Measurements from ENCODE around the gene NOL3. TPM values are rescaled to one million over a fixed set of nuclear protein-coding genes. Genes with fewer than 3 reads are reported as not detected.

NOL3 gene
- polyA plus RNA-seq, 1 of the 3 experiments (the other 2 are of a cell fraction) = 34.1 TPM

GRCh38 chr16:67190448-67191399 is 20.4 kb downstream of the NOL3 start:
- CTCF ChIA-PET = interaction anchor here (1.4 to 3.5 kb wide), 3 partner anchors 35 to 213 kb away, joined by 3 to 11 read pairs (median 9); no protein-coding TSS in a partner anchor

DNA sequence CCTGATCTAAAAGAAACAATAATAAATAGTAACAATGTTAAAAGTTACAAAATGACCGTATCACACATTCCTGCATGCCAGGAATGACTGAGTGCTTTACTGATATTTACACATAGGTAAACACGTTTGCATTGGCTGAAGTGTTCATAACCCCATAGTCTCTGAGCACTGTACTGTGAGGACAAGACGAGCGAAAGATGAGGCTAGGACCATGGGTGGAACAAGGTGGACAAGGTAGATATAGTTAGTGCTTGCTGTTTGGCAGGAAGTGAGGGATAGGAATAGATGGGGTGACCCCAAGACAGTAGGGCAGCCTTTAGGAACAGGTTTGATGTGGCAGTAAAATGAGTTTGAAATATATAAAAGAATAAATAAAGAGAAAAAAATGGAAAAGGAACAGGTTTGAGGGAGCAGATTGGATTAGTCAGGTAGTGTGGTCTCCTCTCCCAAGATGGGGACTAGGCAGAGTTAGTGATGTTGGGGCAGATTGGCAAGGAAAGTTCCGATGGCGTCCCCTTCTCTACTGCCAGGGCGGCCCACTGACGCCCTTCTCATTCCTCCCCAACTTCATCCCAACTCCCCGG is 21.2 kb downstream of the NOL3 start:
- WGBS (ENCODE audit: low lambda C conversion rate) = 28% methylated on average over 9 of the region's 9 CpGs
- H3K9ac ChIP-seq = no peak overlapping the region

More at GRCh38 chr16:67190448-67191399, 20.4 kb downstream of the NOL3 start:
- no peak for TF ChIP-seq NFIC (IDR thresholded peaks at IDR 0.05; ENCODE audit: borderline replicate concordance)
- no peak for TF ChIP-seq EP300 (IDR thresholded peaks at IDR 0.05; ENCODE audit: borderline replicate concordance in 1 of 2, low read depth in 1 of 2, low read length in 1 of 2)
- TF ChIP-seq YY1 (IDR thresholded peaks at IDR 0.05; ENCODE audit: low read depth) = no peak
- no peak for TF ChIP-seq RFX5 (IDR thresholded peaks at IDR 0.05; ENCODE audit: low read length)
- no peak for TF ChIP-seq FOXJ3 (CRISPR knock-in tag; IDR thresholded peaks at IDR 0.05)
- TF ChIP-seq TAF1 (IDR thresholded peaks at IDR 0.05; ENCODE audit: borderline replicate concordance, low read depth, low read length) = no peak
- no peak for TF ChIP-seq POLR2AphosphoS5 (IDR thresholded peaks at IDR 0.05; ENCODE audit: low read depth, low read length)
- peaks cover 41% of the 10 kb centered on the region for H3K79me2 ChIP-seq (ENCODE audit: insufficient read depth)
- no peaks in the 10 kb centered on the region for H3K9me3 ChIP-seq
- peaks cover 24% of the 10 kb centered on the region for H3F3A ChIP-seq (replicated peaks; ENCODE audit: insufficient read depth)
- no peaks in the 10 kb centered on the region for H3K27me3 ChIP-seq (ENCODE audit: insufficient read depth)
- no peak overlapping the region; the same call in 1 of the 2 replicates for H3K4me2 ChIP-seq
- H2AFZ ChIP-seq (ENCODE audit: low read depth) = no peak overlapping the region
- no peak overlapping the region for H3K27ac ChIP-seq (ENCODE audit: low read depth in 2 of 2, low read length in 1 of 2)
- POLR2A ChIA-PET = interaction anchor here (1.2 kb wide), 1 partner anchor 30 kb away, joined by 3 read pairs; no protein-coding TSS in a partner anchor
- H3K9ac ChIP-seq = no peak overlapping the region
- peaks cover 22 to 27% of the 10 kb centered on the region in 2 experiments for H3K4me1 ChIP-seq (ENCODE audit: control insufficient read depth in 1 of 2, insufficient read depth in 2 of 2, low read depth in 1 of 2, low read length in 1 of 2)
- 80% methylated on average over 13 of the region's 13 CpGs for WGBS (ENCODE audit: low lambda C conversion rate)
- peaks cover 12 to 27% of the 10 kb centered on the region in 2 experiments for H3K36me3 ChIP-seq (replicated peaks in 1 of 2; ENCODE audit: control insufficient read depth in 1 of 2, insufficient read depth in 2 of 2, low read length in 1 of 2)
- DNase-seq = no peak
- H3K9me2 ChIP-seq = no peaks in the 10 kb centered on the region
- peaks cover 21% of the 10 kb centered on the region for H4K20me1 ChIP-seq (ENCODE audit: insufficient read depth)
- no peak overlapping the region for H3K4me3 ChIP-seq (ENCODE audit: low read depth in 2 of 2, low read length in 1 of 2)

More for the DNA sequence above, 21.2 kb downstream of the NOL3 start:
- Histone ChIP-seq H3K36me3 (replicated peaks in 1 of 2; ENCODE audit: control insufficient read depth in 1 of 2, insufficient read depth in 2 of 2, low read length in 1 of 2) (peaks cover 20 to 34% of the 10 kb centered on the region in 2 experiments), H3K27me3 (ENCODE audit: insufficient read depth) (no peaks in the 10 kb centered on the region), H3K27ac (ENCODE audit: low read depth in 2 of 2, low read length in 1 of 2) (peak overlapping the region in 1 of 2 experiments; percentile 24; a peak in 1 of 4 replicates), H3K9me3 (no peaks in the 10 kb centered on the region), H4K20me1 (ENCODE audit: insufficient read depth) (peaks cover 21% of the 10 kb centered on the region), H2AFZ (ENCODE audit: low read depth) (no peak overlapping the region), H3K79me2 (ENCODE audit: insufficient read depth) (peaks cover 49% of the 10 kb centered on the region), H3F3A (replicated peaks; ENCODE audit: insufficient read depth) (peaks cover 24% of the 10 kb centered on the region), H3K4me3 (ENCODE audit: low read depth in 2 of 2, low read length in 1 of 2) (peak overlapping the region; percentile 96 to 99), H3K4me2 (peak overlapping the region; percentile 100), H3K9me2 (no peaks in the 10 kb centered on the region), H3K4me1 (ENCODE audit: control insufficient read depth in 1 of 2, insufficient read depth in 2 of 2, low read depth in 1 of 2, low read length in 1 of 2) (peaks cover 15 to 25% of the 10 kb centered on the region in 2 experiments; a peak in 3 of 4 replicates)
- ChIA-PET POLR2A (interaction anchor here (1.3 kb wide), 1 partner anchor 35 kb away, joined by 4 read pairs; the partner anchor contains the start of gene TMEM208), CTCF (interaction anchor here (2.5 kb wide), 1 partner anchor 36 kb away, joined by 9 read pairs; no protein-coding TSS in a partner anchor)
- no peak for TF ChIP-seq PBX3 (IDR thresholded peaks at IDR 0.05)
- TF ChIP-seq, protein P1, sequence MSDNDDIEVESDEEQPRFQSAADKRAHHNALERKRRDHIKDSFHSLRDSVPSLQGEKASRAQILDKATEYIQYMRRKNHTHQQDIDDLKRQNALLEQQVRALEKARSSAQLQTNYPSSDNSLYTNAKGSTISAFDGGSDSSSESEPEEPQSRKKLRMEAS (IDR thresholded peaks at IDR 0.05; ENCODE audit: low read depth) = no peak
- TF ChIP-seq FOXM1 (IDR thresholded peaks at IDR 0.05; ENCODE audit: low read depth) = no peak
- no peak for TF ChIP-seq FOSL2 (IDR thresholded peaks at IDR 0.05; ENCODE audit: borderline replicate concordance, low read depth)
- TF ChIP-seq, protein P2, sequence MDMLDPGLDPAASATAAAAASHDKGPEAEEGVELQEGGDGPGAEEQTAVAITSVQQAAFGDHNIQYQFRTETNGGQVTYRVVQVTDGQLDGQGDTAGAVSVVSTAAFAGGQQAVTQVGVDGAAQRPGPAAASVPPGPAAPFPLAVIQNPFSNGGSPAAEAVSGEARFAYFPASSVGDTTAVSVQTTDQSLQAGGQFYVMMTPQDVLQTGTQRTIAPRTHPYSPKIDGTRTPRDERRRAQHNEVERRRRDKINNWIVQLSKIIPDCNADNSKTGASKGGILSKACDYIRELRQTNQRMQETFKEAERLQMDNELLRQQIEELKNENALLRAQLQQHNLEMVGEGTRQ (IDR thresholded peaks at IDR 0.05; ENCODE audit: borderline replicate concordance, low read depth, low read length) = no peak
- TF ChIP-seq CHD2 (IDR thresholded peaks at IDR 0.05; ENCODE audit: low read length, partially characterized antibody) = no peak
- no peak for DNase-seq
